ENCODE measurements around the gene PCGF3. TPM values are rescaled to one million over a fixed set of nuclear protein-coding genes. Genes with fewer than 3 reads are reported as not detected.
A peak's percentile ranks its signal among the peaks of the same experiment; 100 is the strongest.

Gene PCGF3
- total and polyA plus RNA-seq, 10 of the 15 experiments (the other 5 are each of a cell fraction or from before 2014, with no cell fraction given): 2.2 to 43.8 (median 15.9) TPM

DNA sequence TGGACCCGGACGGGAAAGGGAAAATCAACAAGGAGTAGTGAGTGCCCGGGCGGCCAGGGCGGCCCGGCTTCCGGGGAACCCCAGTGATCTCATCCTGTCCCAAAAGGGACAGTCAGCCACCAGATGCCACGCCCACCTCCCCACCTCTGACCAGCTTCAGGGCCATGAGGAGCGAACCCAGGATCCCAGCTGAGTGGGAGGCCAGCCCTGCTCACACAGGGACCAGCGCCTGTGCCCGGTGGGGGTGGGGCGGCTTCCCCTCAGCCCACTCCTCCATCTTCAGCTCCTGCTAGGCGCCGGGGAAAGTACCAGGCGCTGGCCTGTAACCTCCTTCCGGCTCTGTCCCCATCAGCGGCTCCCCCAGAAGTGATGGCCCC, 25.1 kb upstream of the PCGF3 start:
- RAD21 ChIA-PET (ENCODE audit: unreplicated experiment): no interaction called here
- FAIRE-seq: no peak
- POLR2A ChIA-PET: interaction anchor here (1.2 to 1.8 kb wide), 2 partner anchors 10 to 19 kb away, joined by 3 to 5 read pairs; no protein-coding TSS in a partner anchor
- TF ChIP-seq MTA2 (IDR thresholded peaks at IDR 0.05; ENCODE audit: low read depth): no peak
- no peak for TF ChIP-seq FOS (IDR thresholded peaks at IDR 0.05; ENCODE audit: borderline replicate concordance, extremely low read depth, insufficient read length)
- no peak for TF ChIP-seq SIN3A (IDR thresholded peaks at IDR 0.05; ENCODE audit: low read depth, low read length)
- no peak for TF ChIP-seq ZZZ3 (IDR thresholded peaks at IDR 0.05; ENCODE audit: control insufficient read depth, insufficient read length, low read depth)
- no peak for TF ChIP-seq EGR1 (IDR thresholded peaks at IDR 0.05; ENCODE audit: borderline replicate concordance in 1 of 2, low read depth in 2 of 2, low read length in 2 of 2)
- no peak for TF ChIP-seq STAT1 (conservative IDR thresholded peaks at IDR 0.05)
- TF ChIP-seq KLF5 (IDR thresholded peaks at IDR 0.05; ENCODE audit: partially characterized antibody): no peak
- no peak for TF ChIP-seq CBX3 (IDR thresholded peaks at IDR 0.05; ENCODE audit: borderline replicate concordance, low read depth)
- TF ChIP-seq, protein P1, sequence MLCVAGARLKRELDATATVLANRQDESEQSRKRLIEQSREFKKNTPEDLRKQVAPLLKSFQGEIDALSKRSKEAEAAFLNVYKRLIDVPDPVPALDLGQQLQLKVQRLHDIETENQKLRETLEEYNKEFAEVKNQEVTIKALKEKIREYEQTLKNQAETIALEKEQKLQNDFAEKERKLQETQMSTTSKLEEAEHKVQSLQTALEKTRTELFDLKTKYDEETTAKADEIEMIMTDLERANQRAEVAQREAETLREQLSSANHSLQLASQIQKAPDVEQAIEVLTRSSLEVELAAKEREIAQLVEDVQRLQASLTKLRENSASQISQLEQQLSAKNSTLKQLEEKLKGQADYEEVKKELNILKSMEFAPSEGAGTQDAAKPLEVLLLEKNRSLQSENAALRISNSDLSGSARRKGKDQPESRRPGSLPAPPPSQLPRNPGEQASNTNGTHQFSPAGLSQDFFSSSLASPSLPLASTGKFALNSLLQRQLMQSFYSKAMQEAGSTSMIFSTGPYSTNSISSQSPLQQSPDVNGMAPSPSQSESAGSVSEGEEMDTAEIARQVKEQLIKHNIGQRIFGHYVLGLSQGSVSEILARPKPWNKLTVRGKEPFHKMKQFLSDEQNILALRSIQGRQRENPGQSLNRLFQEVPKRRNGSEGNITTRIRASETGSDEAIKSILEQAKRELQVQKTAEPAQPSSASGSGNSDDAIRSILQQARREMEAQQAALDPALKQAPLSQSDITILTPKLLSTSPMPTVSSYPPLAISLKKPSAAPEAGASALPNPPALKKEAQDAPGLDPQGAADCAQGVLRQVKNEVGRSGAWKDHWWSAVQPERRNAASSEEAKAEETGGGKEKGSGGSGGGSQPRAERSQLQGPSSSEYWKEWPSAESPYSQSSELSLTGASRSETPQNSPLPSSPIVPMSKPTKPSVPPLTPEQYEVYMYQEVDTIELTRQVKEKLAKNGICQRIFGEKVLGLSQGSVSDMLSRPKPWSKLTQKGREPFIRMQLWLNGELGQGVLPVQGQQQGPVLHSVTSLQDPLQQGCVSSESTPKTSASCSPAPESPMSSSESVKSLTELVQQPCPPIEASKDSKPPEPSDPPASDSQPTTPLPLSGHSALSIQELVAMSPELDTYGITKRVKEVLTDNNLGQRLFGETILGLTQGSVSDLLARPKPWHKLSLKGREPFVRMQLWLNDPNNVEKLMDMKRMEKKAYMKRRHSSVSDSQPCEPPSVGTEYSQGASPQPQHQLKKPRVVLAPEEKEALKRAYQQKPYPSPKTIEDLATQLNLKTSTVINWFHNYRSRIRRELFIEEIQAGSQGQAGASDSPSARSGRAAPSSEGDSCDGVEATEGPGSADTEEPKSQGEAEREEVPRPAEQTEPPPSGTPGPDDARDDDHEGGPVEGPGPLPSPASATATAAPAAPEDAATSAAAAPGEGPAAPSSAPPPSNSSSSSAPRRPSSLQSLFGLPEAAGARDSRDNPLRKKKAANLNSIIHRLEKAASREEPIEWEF (IDR thresholded peaks at IDR 0.05; ENCODE audit: insufficient replicate concordance, low read depth, low read length): no peak
- no peak for TF ChIP-seq GABPA (IDR thresholded peaks at IDR 0.05; ENCODE audit: low read depth)
- no peak for TF ChIP-seq BCL11A (IDR thresholded peaks at IDR 0.05; ENCODE audit: low read depth, low read length)
- TF ChIP-seq SREBF1 (IDR thresholded peaks at IDR 0.05; ENCODE audit: low read length): no peak
- TF ChIP-seq, protein P2, sequence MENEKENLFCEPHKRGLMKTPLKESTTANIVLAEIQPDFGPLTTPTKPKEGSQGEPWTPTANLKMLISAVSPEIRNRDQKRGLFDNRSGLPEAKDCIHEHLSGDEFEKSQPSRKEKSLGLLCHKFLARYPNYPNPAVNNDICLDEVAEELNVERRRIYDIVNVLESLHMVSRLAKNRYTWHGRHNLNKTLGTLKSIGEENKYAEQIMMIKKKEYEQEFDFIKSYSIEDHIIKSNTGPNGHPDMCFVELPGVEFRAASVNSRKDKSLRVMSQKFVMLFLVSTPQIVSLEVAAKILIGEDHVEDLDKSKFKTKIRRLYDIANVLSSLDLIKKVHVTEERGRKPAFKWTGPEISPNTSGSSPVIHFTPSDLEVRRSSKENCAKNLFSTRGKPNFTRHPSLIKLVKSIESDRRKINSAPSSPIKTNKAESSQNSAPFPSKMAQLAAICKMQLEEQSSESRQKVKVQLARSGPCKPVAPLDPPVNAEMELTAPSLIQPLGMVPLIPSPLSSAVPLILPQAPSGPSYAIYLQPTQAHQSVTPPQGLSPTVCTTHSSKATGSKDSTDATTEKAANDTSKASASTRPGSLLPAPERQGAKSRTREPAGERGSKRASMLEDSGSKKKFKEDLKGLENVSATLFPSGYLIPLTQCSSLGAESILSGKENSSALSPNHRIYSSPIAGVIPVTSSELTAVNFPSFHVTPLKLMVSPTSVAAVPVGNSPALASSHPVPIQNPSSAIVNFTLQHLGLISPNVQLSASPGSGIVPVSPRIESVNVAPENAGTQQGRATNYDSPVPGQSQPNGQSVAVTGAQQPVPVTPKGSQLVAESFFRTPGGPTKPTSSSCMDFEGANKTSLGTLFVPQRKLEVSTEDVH (IDR thresholded peaks at IDR 0.05; ENCODE audit: low read depth, partially characterized antibody): no peak
- 0 out of 2 replicates have a peak, but pooled peaks have one; percentile 34 for TF ChIP-seq CHD2 (IDR thresholded peaks at IDR 0.05; ENCODE audit: borderline replicate concordance, low read depth, low read length)
- TF ChIP-seq JUND (IDR thresholded peaks at IDR 0.05; ENCODE audit: low read depth, low read length): 0 out of 2 replicates have a peak, but pooled peaks have one; percentile 20
- no peak for TF ChIP-seq RCOR1 (conservative IDR thresholded peaks at IDR 0.05; ENCODE audit: low read depth, low read length)
- no peak for TF ChIP-seq SUPT20H (IDR thresholded peaks at IDR 0.05; ENCODE audit: borderline replicate concordance, control insufficient read depth, low read depth, low read length)
- peak; percentile 22; the same call in 1 of the 2 replicates for TF ChIP-seq IKZF1 (conservative IDR thresholded peaks at IDR 0.05)
- TF ChIP-seq CHD1 (IDR thresholded peaks at IDR 0.05; ENCODE audit: low read depth, low read length): no peak

More for the DNA sequence above, 25.1 kb upstream of the PCGF3 start:
- peaks cover 2% of the 10 kb centered on the region for H3K79me2 ChIP-seq (ENCODE audit: control insufficient read depth, insufficient read depth, low read length)
- BruUV-seq (replicated peaks): no TSS peak
- SMC1A ChIA-PET (ENCODE audit: uncharacterized antibody, unreplicated experiment): interaction anchor here (1.1 kb wide), 1 partner anchor 74 kb away, joined by 3 read pairs; no protein-coding TSS in a partner anchor
- peak overlapping the region; percentile 47 for H3K4me3 ChIP-seq
- H3K27me3 ChIP-seq (replicated peaks in 1 of 2; ENCODE audit: control insufficient read depth in 2 of 2, insufficient read depth in 2 of 2, low read length in 1 of 2): no peaks in the 10 kb centered on the region
- no peaks in the 10 kb centered on the region for H3K36me3 ChIP-seq (ENCODE audit: control insufficient read depth in 2 of 2, insufficient read depth in 2 of 2, low read length in 1 of 2)
- DNase-seq (ENCODE audit: low read depth, low spot score): no peak
- peaks cover 31% of the 10 kb centered on the region for H3K4me1 ChIP-seq (ENCODE audit: control insufficient read depth, insufficient read depth, low read length)
- intact Hi-C loops (cut with micrococcal nuclease; ENCODE audit: unreplicated experiment): no loop called here
- no peak overlapping the region for H3K27ac ChIP-seq (ENCODE audit: control insufficient read depth, insufficient read depth)
- H4K20me1 ChIP-seq (ENCODE audit: control insufficient read depth, insufficient read depth): no peaks in the 10 kb centered on the region
- peak overlapping the region; percentile 89 for H3K4me2 ChIP-seq (ENCODE audit: control insufficient read depth, insufficient read depth)
- 2% methylated on average over 17 of the region's 17 CpGs for WGBS (ENCODE audit: insufficient coverage, insufficient replicate concordance, low lambda C conversion rate, missing lambda C conversion rate)
- peak overlapping the region; percentile 65 for H2AFZ ChIP-seq (ENCODE audit: control insufficient read depth, low read depth, low read length)
- peak; percentile 34 for ATAC-seq
- CTCF ChIA-PET: no interaction called here
- in situ Hi-C loops (cut with MboI): no loop called here
- no peaks in the 10 kb centered on the region for H3K9me3 ChIP-seq (replicated peaks; ENCODE audit: control insufficient read depth, insufficient read depth, low read length)
- H3K9ac ChIP-seq (ENCODE audit: control insufficient read depth, insufficient read depth, low read length): peak overlapping the region; percentile 62

All from GM12878 (cell line).